GM20000 (cell line): ENCODE data around the gene CHRM4.

Source experiments
- DNase-seq: peaks from one replicate; pipeline ENCODE4 v3.0.0; 2012; ENCODE audit warnings: low spot score
- TF ChIP-seq, protein P1 (sequence below): IDR thresholded peaks from 2 replicates; pipeline ENCODE4 v1.5.1; 2012; ENCODE audit warnings: mild to moderate bottlenecking, control low read depth; ENCODE audit errors: extremely low read depth, missing control alignments

The CHRM4 gene

GRCh38 chr11:46414879-46415278, 23.3 kb upstream of the CHRM4 start:
- TF ChIP-seq, protein P1, sequence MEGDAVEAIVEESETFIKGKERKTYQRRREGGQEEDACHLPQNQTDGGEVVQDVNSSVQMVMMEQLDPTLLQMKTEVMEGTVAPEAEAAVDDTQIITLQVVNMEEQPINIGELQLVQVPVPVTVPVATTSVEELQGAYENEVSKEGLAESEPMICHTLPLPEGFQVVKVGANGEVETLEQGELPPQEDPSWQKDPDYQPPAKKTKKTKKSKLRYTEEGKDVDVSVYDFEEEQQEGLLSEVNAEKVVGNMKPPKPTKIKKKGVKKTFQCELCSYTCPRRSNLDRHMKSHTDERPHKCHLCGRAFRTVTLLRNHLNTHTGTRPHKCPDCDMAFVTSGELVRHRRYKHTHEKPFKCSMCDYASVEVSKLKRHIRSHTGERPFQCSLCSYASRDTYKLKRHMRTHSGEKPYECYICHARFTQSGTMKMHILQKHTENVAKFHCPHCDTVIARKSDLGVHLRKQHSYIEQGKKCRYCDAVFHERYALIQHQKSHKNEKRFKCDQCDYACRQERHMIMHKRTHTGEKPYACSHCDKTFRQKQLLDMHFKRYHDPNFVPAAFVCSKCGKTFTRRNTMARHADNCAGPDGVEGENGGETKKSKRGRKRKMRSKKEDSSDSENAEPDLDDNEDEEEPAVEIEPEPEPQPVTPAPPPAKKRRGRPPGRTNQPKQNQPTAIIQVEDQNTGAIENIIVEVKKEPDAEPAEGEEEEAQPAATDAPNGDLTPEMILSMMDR: no peak
- DNase-seq: no peak

DNA sequence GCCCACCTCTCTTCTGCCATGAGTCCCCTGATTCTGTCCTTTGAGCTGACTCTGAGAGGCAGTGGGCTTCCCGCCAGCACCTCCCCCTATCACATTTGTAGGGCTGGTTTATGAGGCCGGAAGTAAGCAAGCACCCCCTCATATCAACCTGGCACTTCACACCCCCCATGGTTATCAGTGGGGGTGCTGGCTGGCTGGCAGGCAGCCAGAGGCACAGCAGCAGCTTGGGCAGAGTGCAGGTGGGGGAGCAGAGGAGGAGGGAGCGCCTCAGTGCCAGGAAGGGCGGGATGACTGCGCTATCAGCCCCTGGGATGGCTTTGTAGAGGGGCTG, 22.9 kb upstream of the CHRM4 start:
- DNase-seq: no peak

GRCh38 chr11:46413760-46414465, 22.3 kb upstream of the CHRM4 start:
- TF ChIP-seq, protein P1: no peak

More for the DNA sequence above, 22.9 kb upstream of the CHRM4 start:
- TF ChIP-seq, protein P1: no peak

GRCh38 chr11:46410021-46410420, 18.4 kb upstream of the CHRM4 start:
- TF ChIP-seq, protein P1: no peak
- DNase-seq: no peak

More at GRCh38 chr11:46413760-46414465, 22.3 kb upstream of the CHRM4 start:
- no peak for DNase-seq

- TF ChIP-seq, protein P1: no peak
- DNase-seq: no peak
These were observed 16.9 kb upstream of the CHRM4 start for GRCh38 chr11:46408407-46408986.

- TF ChIP-seq, protein P1: no peak
- DNase-seq: no peak
These were observed 16.1 kb upstream of the CHRM4 start for GRCh38 chr11:46407635-46408034.

GRCh38 chr11:46404476-46405017, 13.0 kb upstream of the CHRM4 start:
- TF ChIP-seq, protein P1: no peak

More at GRCh38 chr11:46404476-46405017, 13.0 kb upstream of the CHRM4 start:
- DNase-seq: no peak
